Adipocyte (in vitro differentiated cells): ENCODE data around the gene C1GALT1.
"Not testable (repeated sequence)": the region's sequence is repeated elsewhere in the genome, so short reads cannot be mapped to it uniquely, and the experiment has no call there.

Experiments used
- DNase-seq: peaks from one replicate; pipeline ENCODE4 v3.0.0-alpha.2; 2015; ENCODE audit warnings: low read depth
- H3K27me3 ChIP-seq: replicated peaks from 2 replicates; pipeline ENCODE4 v1.7.0; 2013; ENCODE audit warnings: mild to moderate bottlenecking, low read length, moderate library complexity; ENCODE audit not compliant: control insufficient read depth, insufficient read depth
- H3K36me3 ChIP-seq: 2 replicates; pipeline ENCODE4 v1.7.0; 2013; ENCODE audit warnings: low read length, mild to moderate bottlenecking, moderate library complexity; ENCODE audit not compliant: control insufficient read depth, insufficient read depth, severe bottlenecking
- H3K4me1 ChIP-seq: 2 replicates; pipeline ENCODE4 v1.7.0; 2013; ENCODE audit warnings: mild to moderate bottlenecking, low read length, moderate library complexity; ENCODE audit not compliant: control insufficient read depth, insufficient read depth
- H3K4me3 ChIP-seq: 2 replicates; pipeline ENCODE4 v1.7.0; 2013; ENCODE audit warnings: mild to moderate bottlenecking, low read length, moderate library complexity
- H3K9ac ChIP-seq: 2 replicates; pipeline ENCODE4 v1.7.0; 2013; ENCODE audit warnings: mild to moderate bottlenecking, low read length, moderate library complexity
- H3K9me3 ChIP-seq: 2 replicates; pipeline ENCODE4 v1.7.0; 2013; ENCODE audit warnings: mild to moderate bottlenecking, low read length, moderate library complexity; ENCODE audit not compliant: control insufficient read depth

Gene C1GALT1

DNA sequence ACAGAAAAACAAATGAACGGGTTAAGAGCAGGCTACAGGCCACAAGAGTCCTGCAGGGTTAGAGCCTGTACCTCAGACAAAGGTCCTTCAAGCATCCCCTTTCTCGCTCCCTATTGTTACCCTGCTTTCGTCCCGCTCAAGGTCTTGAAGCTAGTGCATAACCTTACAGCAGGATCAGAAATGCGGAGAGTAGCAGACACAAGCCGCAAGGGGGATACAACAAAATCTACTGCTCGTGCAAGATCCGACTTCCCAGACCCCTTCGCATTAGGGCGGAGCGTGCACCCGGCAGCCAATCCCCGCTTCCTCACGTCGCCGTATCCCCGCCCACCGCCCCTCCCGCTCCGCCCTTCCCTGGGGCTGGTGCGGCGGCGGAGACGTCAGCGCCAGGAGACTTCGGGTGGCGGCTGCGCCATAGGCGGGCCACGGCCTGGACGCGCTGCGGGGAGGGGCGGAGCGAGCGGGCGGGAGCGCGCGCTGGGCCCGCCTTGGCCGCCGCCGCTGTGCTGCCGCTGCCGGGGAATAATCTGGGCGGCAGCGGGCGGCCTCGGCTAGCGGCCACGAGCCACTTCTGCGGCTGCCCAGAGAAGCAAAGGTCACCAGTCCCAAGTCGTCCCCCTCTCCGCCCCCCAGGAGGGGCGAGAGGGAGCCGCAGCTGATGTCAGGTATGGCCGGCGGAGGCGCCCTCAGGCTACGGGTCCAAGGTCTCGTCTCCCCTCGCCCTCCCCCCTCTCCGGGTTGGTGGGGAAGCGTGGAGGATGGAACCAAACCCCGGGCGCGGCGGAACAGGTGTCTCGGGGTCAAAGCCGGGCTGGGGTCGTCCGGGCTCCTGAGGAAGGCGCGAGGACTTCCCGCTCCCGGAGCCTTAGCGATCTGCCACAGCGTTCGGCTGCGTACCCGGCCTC is at the start of gene C1GALT1:
Gene C1GALT1, plus strand, starts transcription at position 389 of the 905 bp plus-strand sequence. CDS start 51,776 bp downstream, outside the sequence.
- Histone ChIP-seq H3K36me3 (no peaks in the 10 kb centered on the region), H3K9me3 (no peaks in the 10 kb centered on the region), H3K4me1 (peaks cover 29% of the 10 kb centered on the region), H3K9ac (peak within 1 kb of the TSS; percentile 96), H3K27me3 (no peaks in the 10 kb centered on the region), H3K4me3 (peak within 1 kb of the TSS; percentile 87)
- DNase-seq = peak; percentile 98

DNA sequence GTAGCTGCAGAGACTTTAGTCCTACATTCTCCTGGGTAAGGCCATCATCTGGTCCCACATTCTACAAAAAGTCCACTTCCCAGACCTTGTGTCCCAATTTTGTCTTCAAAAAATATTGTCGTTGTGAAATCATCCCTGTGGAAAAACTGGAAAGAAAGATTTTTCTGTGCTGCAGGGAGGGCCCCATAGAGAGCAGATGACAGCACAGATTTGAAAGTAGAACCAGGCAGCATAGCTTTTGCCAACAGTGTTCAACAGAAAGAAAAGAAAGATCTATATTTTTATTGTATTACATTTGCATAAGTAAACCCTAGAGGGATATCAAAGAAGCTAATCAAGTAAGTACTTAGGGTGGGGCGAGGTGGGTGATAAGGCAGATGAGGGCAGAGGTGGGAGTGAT is 48.3 kb upstream of the C1GALT1 start:
- no peaks in the 10 kb centered on the region for H3K9me3 ChIP-seq
- H3K4me3 ChIP-seq = peak overlapping the region; percentile 8
- H3K4me1 ChIP-seq = peaks cover 35% of the 10 kb centered on the region
- H3K36me3 ChIP-seq = no peaks in the 10 kb centered on the region
- H3K9ac ChIP-seq = peak overlapping the region; percentile 54
- no peaks in the 10 kb centered on the region for H3K27me3 ChIP-seq
- DNase-seq = no peak

DNA sequence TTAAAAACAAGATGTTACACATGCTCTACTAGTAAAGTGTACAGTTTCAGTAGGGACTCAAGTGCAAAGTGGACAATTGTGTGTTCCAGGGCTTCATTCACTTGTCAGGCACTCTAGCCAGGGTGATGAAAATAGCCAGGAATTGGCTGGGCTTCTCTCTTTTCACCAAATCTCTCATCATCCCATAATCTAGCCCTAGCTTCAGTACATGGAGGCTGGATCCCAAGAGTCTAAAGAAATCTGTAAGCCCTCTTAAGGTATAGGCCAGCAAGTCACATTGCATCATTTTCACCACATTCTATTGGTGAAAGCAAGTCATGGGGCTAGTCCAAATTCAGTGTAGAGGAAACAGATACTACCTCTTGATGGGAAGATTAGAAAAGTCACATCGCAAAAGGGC is 47.3 kb upstream of the C1GALT1 start:
- H3K9me3 ChIP-seq = no peaks in the 10 kb centered on the region
- H3K9ac ChIP-seq = no peak overlapping the region
- no peaks in the 10 kb centered on the region for H3K36me3 ChIP-seq
- H3K4me1 ChIP-seq = peaks cover 31% of the 10 kb centered on the region
- DNase-seq = no peak
- no peak overlapping the region for H3K4me3 ChIP-seq
- no peaks in the 10 kb centered on the region for H3K27me3 ChIP-seq

DNA sequence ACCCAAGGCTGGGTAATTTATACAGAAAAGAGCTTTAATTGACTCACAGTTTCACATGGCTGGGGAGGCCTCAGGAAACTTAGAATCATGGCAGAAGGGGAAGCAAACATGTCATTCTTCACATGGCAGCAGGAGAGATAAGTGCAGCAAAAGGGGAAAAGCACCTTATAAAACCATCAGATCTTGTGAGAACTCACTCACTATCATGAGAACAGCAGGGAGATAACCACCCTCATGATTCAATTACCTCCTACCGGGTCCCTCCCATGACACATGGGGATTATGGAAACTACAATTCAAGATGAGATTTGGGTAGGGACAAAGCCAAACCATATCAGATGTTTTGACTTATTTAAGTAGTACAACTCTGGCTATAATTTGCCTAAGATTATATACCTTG is 46.4 kb upstream of the C1GALT1 start:
- H3K36me3 ChIP-seq, H3K27me3 ChIP-seq, H3K9me3 ChIP-seq, DNase-seq: not testable (repeated sequence)
- Histone ChIP-seq H3K4me1 (peaks cover 31% of the 10 kb centered on the region), H3K9ac (peak overlapping the region; percentile 27), H3K4me3 (peak overlapping the region; percentile 68)

DNA sequence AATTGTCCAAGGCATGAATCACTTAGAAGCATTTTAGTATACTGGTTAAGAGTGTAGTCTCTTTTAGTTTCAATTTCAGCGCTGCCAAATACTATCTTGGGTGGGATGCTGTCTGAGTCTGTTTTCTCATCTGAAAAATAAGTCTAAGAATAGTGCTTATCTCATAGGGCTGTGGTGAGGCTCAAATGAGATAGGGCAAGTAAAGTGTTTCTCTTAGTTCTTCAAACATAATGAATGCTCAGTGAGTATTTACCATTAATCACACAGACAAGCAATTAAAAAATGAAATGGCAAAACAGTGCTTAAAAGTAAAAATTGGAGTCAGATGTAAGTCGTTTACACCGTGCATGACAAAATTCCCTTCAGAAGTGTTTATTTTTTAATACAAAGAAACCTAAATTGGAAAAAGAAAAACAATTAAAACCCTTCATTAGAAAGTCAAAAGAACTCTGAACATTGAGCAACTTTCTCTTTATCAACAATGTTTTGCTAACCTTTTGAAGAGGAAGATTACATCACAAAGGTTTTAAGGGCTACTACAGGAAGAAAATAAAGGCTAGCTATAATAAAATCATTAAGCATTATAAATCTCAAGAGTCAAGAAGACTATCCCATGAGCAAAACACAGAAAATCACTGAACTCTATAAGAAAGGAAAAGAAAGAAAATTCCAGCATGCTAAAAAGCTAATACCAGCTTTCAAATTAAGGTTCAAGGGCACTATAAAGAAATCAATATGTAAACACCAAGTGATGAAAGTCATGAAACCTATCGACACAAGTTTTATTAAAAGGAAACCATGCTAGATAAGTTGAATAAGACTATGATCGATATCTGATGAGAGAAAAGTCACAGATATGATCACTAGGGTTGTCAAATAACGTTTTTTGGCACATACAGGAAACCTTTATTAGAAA is 45.6 kb upstream of the C1GALT1 start:
- no peaks in the 10 kb centered on the region for H3K36me3 ChIP-seq
- peak; percentile 39 for DNase-seq
- peak overlapping the region; percentile 27 for H3K9ac ChIP-seq
- H3K27me3 ChIP-seq = no peaks in the 10 kb centered on the region
- H3K4me1 ChIP-seq = peaks cover 31% of the 10 kb centered on the region
- H3K4me3 ChIP-seq = peak overlapping the region; percentile 68
- H3K9me3 ChIP-seq = no peaks in the 10 kb centered on the region

DNA sequence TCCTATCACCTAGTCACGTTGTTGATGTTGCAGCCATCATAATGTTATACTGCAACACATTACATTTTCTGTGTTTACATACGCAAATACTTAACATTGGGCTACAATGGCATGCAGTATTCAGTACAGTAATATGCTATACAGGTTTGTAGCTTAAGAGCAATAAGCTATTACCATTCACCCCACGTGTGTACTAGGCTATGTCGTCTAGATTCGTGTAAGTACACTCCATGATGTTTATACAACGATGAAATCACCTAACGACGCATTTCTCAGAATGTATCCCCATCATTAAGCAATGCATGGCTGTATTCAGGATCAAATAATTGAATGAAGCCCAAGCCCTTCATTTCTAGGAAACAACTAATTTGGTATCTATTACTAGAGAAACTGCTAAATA is 43.4 kb upstream of the C1GALT1 start:
- DNase-seq = no peak
- Histone ChIP-seq H3K36me3 (no peaks in the 10 kb centered on the region), H3K4me1 (peaks cover 21% of the 10 kb centered on the region), H3K4me3 (no peak overlapping the region), H3K9me3 (peaks cover 6% of the 10 kb centered on the region), H3K9ac (no peak overlapping the region), H3K27me3 (no peaks in the 10 kb centered on the region)

DNA sequence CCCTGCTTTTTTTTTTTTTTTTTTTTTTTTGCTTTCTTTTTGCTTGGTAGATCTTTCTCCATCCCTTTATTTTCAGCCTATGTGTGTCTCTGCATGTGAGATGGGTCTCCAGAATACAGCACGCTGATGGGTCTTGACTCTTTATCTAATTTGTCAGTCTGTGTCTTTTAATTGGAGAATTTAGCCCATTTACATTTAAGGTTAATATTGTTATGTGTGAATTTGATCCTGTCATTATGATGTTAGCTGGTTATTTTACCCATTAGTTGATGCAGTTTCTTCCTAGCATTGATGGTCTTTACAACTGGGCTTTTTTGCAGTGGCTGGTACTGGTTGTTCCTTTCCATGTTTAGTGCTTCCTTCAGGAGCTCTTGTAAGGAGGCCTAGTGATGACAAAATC is 38.9 kb upstream of the C1GALT1 start:
- H3K4me1 ChIP-seq, H3K27me3 ChIP-seq, H3K4me3 ChIP-seq, DNase-seq, H3K9me3 ChIP-seq, H3K9ac ChIP-seq, H3K36me3 ChIP-seq: not testable (repeated sequence)

DNA sequence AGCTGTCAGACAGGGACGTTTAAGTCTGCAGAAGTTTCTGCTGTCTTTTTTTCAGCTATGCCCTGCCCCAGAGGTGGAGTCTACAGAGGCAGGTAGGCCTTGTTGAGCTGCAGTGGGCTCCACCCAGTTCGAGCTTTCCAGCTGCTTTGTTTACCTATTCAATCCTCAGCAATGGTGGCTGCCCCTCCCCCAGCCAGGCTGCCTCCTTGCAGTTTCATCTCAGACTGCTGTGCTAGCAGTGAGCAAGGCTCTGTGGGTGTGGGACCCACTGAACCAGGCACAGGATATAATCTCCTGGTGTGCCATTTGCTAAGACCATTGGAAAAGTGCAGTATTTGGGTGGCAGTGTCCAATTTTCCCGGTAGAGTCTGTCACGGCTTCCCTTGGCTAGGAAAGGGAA is 37.2 kb upstream of the C1GALT1 start:
- not testable (repeated sequence) for H3K4me3 ChIP-seq, H3K9me3 ChIP-seq, H3K4me1 ChIP-seq, H3K36me3 ChIP-seq, DNase-seq, H3K27me3 ChIP-seq, H3K9ac ChIP-seq

DNA sequence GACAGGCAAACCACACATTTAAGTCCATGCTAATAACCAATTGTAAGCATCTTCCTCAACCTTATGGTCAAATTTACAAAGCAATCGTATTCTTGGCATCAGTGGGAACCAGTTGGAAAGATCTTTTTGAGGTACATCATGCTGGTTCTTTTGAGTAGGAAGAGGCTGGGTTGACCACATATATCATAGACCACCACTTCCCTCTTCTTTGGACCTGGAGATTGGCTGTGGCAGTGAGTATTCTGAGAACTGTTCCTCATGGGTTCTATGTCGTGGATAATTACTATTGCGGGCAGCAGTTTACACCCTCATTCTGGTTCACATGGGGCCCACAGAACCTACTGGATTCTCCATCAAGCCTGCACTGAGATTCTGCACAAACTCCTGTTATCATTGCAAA is 35.5 kb upstream of the C1GALT1 start:
- Histone ChIP-seq H3K36me3 (no peaks in the 10 kb centered on the region), H3K4me1 (peaks cover 5% of the 10 kb centered on the region), H3K4me3 (no peak overlapping the region), H3K27me3 (no peaks in the 10 kb centered on the region), H3K9ac (no peak overlapping the region), H3K9me3 (peaks cover 6% of the 10 kb centered on the region)
- no peak for DNase-seq

DNA sequence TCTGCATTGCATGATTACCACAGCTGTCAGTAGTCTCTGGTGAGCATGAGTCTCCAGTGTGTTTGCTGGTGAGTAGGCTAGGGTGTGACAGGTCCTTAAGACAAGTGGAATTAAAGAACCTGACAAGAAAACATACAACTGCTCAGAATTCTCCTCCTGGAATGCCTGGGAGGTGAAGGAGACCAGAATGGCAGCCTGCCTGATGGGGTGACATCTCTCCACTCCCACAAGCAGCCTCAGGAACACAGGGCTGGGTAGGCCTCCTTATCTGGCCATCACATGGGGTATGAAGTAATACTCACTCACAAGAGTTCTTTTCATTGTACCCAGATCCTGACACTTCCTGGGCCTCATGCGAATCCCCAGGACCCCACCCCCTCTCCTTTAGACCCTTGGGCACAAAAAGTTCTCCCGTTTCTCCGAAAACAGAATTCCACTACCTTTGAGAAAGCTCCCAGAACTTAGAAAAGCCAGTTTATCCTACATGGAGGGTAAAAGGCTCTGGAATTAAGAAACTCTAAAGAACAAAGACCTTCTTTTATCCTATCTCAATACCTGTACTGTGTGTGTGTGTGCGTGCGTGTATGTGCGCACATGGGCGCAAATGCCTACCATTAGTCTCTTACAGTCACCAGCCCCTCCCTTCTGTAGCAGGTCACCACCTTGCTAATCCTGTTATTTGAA is 33.4 kb upstream of the C1GALT1 start:
- Histone ChIP-seq H3K4me1 (peaks cover 5% of the 10 kb centered on the region), H3K9me3 (no peaks in the 10 kb centered on the region), H3K27me3 (no peaks in the 10 kb centered on the region), H3K36me3 (no peaks in the 10 kb centered on the region), H3K4me3 (no peak overlapping the region), H3K9ac (no peak overlapping the region)
- peak; percentile 14 for DNase-seq

DNA sequence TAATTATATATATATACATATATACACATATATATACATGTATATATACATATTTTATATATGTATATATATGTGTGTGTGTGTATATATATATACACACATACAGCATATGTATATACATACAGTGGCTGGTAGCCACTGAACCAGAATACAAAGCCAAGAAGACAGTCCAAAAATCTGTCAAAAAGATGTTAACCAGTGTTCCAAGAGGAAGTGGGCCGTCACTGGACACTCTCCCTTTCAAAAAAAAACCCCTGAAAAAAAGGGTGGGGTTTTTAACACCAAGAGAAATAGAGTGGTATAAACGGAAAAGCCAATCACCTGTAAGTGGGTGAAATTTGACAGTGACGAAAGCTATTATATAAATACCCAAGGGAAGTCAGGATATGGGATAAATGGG is 31.1 kb upstream of the C1GALT1 start:
- Histone ChIP-seq H3K4me3 (no peak overlapping the region), H3K9me3 (no peaks in the 10 kb centered on the region), H3K9ac (no peak overlapping the region), H3K36me3 (no peaks in the 10 kb centered on the region), H3K4me1 (peaks cover 5% of the 10 kb centered on the region), H3K27me3 (no peaks in the 10 kb centered on the region)
- DNase-seq = no peak
